GM12878 (cell line): Measurements from ENCODE around the gene TRAFD1. TPM values are rescaled to one million over a fixed set of nuclear protein-coding genes. Genes with fewer than 3 reads are reported as not detected.

Source experiments
- ATAC-seq: fragments of 200-7000 bp; cut with Tn5 transposase; 3 replicates; pipeline ENCODE4 v1.9.1; 2020; ENCODE audit warnings: mild to moderate bottlenecking, moderate library complexity
- BruUV-seq: library from RNA; stranded (reverse); fragments of 400-500 nt; replicated peaks from 2 replicates; lab custom pipeline; 2021; lab: Mats Ljungman, UMichigan
- CTCF ChIA-PET: fragments of 300-600 bp; sonication (Branson Sonifier 250); formaldehyde crosslinking; extraction: SDS; loops from one replicate; lab custom pipeline; 2021; ENCODE audit warnings: inconsistent platforms; lab: Yijun Ruan, JAX
- POLR2A ChIA-PET: fragments of 350-600 bp; formaldehyde crosslinking; extraction: SDS; loops from one replicate; lab custom pipeline; 2021; ENCODE audit warnings: inconsistent platforms; lab: Charles Lee
- RAD21 ChIA-PET: fragments of 300-600 bp; sonication (Branson Sonifier 250); formaldehyde crosslinking; loops from one replicate; lab custom pipeline; 2023; ENCODE audit warnings: antibody characterized with exemption; ENCODE audit not compliant: unreplicated experiment; lab: Charles Lee
- SMC1A ChIA-PET: fragments of 300-600 bp; sonication (Branson Sonifier 250); formaldehyde crosslinking; loops from one replicate; lab custom pipeline; 2023; ENCODE audit not compliant: unreplicated experiment, uncharacterized antibody; lab: Charles Lee
- DNase-seq: peaks from one replicate; pipeline ENCODE4 v3.0.0-alpha.2; 2011; ENCODE audit warnings: low read depth, low spot score
- FAIRE-seq: peaks from 3 replicates; lab custom pipeline; 2011; peaks lifted over from hg19 to GRCh38; lab: Jason Lieb, UNC
- H2AFZ ChIP-seq: 2 replicates; pipeline ENCODE4 v1.6.0; 2011; ENCODE audit warnings: low read depth, low read length, control low read depth; ENCODE audit not compliant: control insufficient read depth
- H3K27ac ChIP-seq: 2 replicates; pipeline ENCODE4 v1.5.1; 2011; ENCODE audit warnings: control low read depth; ENCODE audit not compliant: control insufficient read depth, insufficient read depth
- H3K27me3 ChIP-seq, 2 experiments: replicated peaks in 1 of 2; 2 replicates each; pipeline versions ENCODE4 v1.6.0 to v1.6.1; 2011; ENCODE audit warnings: low read length in 1 of 2; ENCODE audit not compliant: control insufficient read depth in 2 of 2, insufficient read depth in 2 of 2
- H3K36me3 ChIP-seq, 2 experiments: 2 replicates each; pipeline ENCODE4 v1.5.1; 2011; ENCODE audit warnings: low read length in 1 of 2; ENCODE audit not compliant: control insufficient read depth in 2 of 2, insufficient read depth in 2 of 2
- H3K4me1 ChIP-seq: 2 replicates; pipeline ENCODE4 v1.6.1; 2011; ENCODE audit warnings: mild to moderate bottlenecking, low read length, moderate library complexity, mixed read lengths; ENCODE audit not compliant: control insufficient read depth, insufficient read depth
- H3K4me2 ChIP-seq: 2 replicates; pipeline ENCODE4 v1.6.0; 2011; ENCODE audit warnings: control low read depth; ENCODE audit not compliant: control insufficient read depth, insufficient read depth
- H3K4me3 ChIP-seq: fragments of 200-600 bp; sonication (generic); 2 replicates; pipeline ENCODE4 v1.5.1; 2016
- H3K79me2 ChIP-seq: 2 replicates; pipeline ENCODE4 v1.6.0; 2011; ENCODE audit warnings: low read length; ENCODE audit not compliant: control insufficient read depth, insufficient read depth
- H3K9ac ChIP-seq: 2 replicates; pipeline ENCODE4 v1.8.0; 2011; ENCODE audit warnings: low read length, control low read depth, mixed read lengths; ENCODE audit not compliant: control insufficient read depth, insufficient read depth
- H3K9me3 ChIP-seq: replicated peaks from 3 replicates; pipeline ENCODE4 v1.5.1; 2011; ENCODE audit warnings: mild to moderate bottlenecking, low read length; ENCODE audit not compliant: control insufficient read depth, insufficient read depth
- H4K20me1 ChIP-seq: 2 replicates; pipeline ENCODE4 v1.6.0; 2011; ENCODE audit not compliant: control insufficient read depth, insufficient read depth
- BCL3 ChIP-seq: IDR thresholded peaks from 2 replicates; pipeline ENCODE4 v1.6.1; 2011; ENCODE audit warnings: borderline replicate concordance, low read depth, mild to moderate bottlenecking, moderate library complexity, low read length; ENCODE audit not compliant: insufficient read depth, poor library complexity, severe bottlenecking
- CHD4 ChIP-seq: fragments of 200-600 bp; sonication (generic); IDR thresholded peaks from 2 replicates; pipeline ENCODE4 v1.6.1; 2016; ENCODE audit warnings: mild to moderate bottlenecking
- CREM ChIP-seq: IDR thresholded peaks from 2 replicates; pipeline ENCODE4 v1.6.1; 2014; ENCODE audit warnings: antibody characterized with exemption, low read depth
- E2F4 ChIP-seq: IDR thresholded peaks from 2 replicates; pipeline ENCODE4 v1.6.1; 2012; ENCODE audit warnings: low read depth, low read length, improper control_type of control experiment
- ETV6 ChIP-seq, 2 experiments: fragments of 450-650 bp in 1 of 2; IDR thresholded peaks in 1 of 2; conservative IDR thresholded peaks in 1 of 2; 2 replicates each; pipeline ENCODE4 v1.6.1; 2014; ENCODE audit warnings: antibody characterized with exemption in 1 of 2, borderline replicate concordance in 1 of 2, low read depth in 1 of 2, mild to moderate bottlenecking in 1 of 2, moderate library complexity in 1 of 2
- FOS ChIP-seq: IDR thresholded peaks from 3 replicates; pipeline ENCODE4 v1.6.1; 2011; ENCODE audit warnings: borderline replicate concordance; ENCODE audit not compliant: insufficient read length; ENCODE audit errors: extremely low read depth
- GABPA ChIP-seq: IDR thresholded peaks from 2 replicates; pipeline ENCODE4 v1.6.1; 2014; ENCODE audit warnings: antibody characterized with exemption, low read depth, mild to moderate bottlenecking, inconsistent platforms
- HDGF ChIP-seq: fragments of 450-650 bp; IDR thresholded peaks from 2 replicates; pipeline ENCODE4 v1.6.1; 2016; ENCODE audit warnings: antibody characterized with exemption
- MAX ChIP-seq: IDR thresholded peaks from 2 replicates; pipeline ENCODE4 v1.6.1; 2012; ENCODE audit warnings: low read depth, low read length, improper control_type of control experiment
- NFYB ChIP-seq: IDR thresholded peaks from 2 replicates; pipeline ENCODE4 v1.6.1; 2011; ENCODE audit warnings: low read depth, mild to moderate bottlenecking, low read length, improper control_type of control experiment, moderate library complexity; ENCODE audit not compliant: insufficient read depth
- NR2C1 ChIP-seq: fragments of 450-650 bp; IDR thresholded peaks from 2 replicates; pipeline ENCODE4 v1.6.1; 2017; ENCODE audit warnings: antibody characterized with exemption, mild to moderate bottlenecking, moderate library complexity
- NRF1 ChIP-seq: conservative IDR thresholded peaks from 2 replicates; pipeline ENCODE4 v1.6.1; 2011; ENCODE audit warnings: mild to moderate bottlenecking, low read depth, low read length, improper control_type of control experiment
- SMC3 ChIP-seq: IDR thresholded peaks from 2 replicates; pipeline ENCODE4 v1.6.1; 2011; ENCODE audit warnings: low read length, improper control_type of control experiment, borderline replicate concordance
- SPI1 ChIP-seq: IDR thresholded peaks from 2 replicates; pipeline ENCODE4 v1.6.1; 2011; ENCODE audit warnings: low read depth, mild to moderate bottlenecking, low read length, moderate library complexity, borderline replicate concordance; ENCODE audit not compliant: insufficient read depth
- TCF3 ChIP-seq: IDR thresholded peaks from 2 replicates; pipeline ENCODE4 v1.6.1; 2012; ENCODE audit warnings: low read depth, mild to moderate bottlenecking, low read length, borderline replicate concordance; ENCODE audit not compliant: insufficient read depth
- ZBTB33 ChIP-seq: fragments of 450-650 bp; IDR thresholded peaks from 2 replicates; pipeline ENCODE4 v1.6.1; 2017; ENCODE audit warnings: mild to moderate bottlenecking
- ZNF217 ChIP-seq: fragments of 450-650 bp; IDR thresholded peaks from 2 replicates; pipeline ENCODE4 v1.6.1; 2017; ENCODE audit warnings: antibody characterized with exemption, mild to moderate bottlenecking
- WGBS: methylation state at CpG from one replicate; pipeline ENCODE4 v1.1.6; 2016; ENCODE audit warnings: low lambda C conversion rate; ENCODE audit not compliant: insufficient replicate concordance, insufficient coverage; ENCODE audit errors: missing lambda C conversion rate; 5-methylcytosine and 5-hydroxymethylcytosine counted together
- in situ Hi-C: fragments of 300-500 bp; cut with MboI; formaldehyde crosslinking; loops from 9 replicates; pipeline ENCODE4 v1.14.3; 2018; ENCODE audit warnings: mixed read lengths
- intact Hi-C: fragments of 100-400 bp; cut with micrococcal nuclease; formaldehyde crosslinking; loops from one replicate; pipeline ENCODE4 v1.14.2; 2022; ENCODE audit not compliant: unreplicated experiment
- polyA plus RNA-seq, 11 experiments: library from polyadenylated mRNA; depleted of rRNA in 4 of 11; unstranded in 6 of 11; stranded (reverse) in 5 of 11; fragments of >200 nt; fragmentation: Nextera tagmentation in 4 of 11; fragmentation: Illumina TruSeq in 1 of 11; extraction: Ambion mirVana in 4 of 11; extraction: Trizol in 1 of 11; gene quantifications; 1 replicate in 1 of 11; 2 replicates in 10 of 11; pipeline versions ENCODE4 v1.2.1 to v1.2.3, GENCODE V29; 2011 to 2016; ENCODE audit warnings: inconsistent platforms in 2 of 11, missing spikeins in 2 of 11, low read depth in 1 of 11
- total RNA-seq, 4 experiments: library from RNA; depleted of rRNA in 3 of 4; stranded (reverse); fragments of >200 nt in 3 of 4; fragmentation: Illumina TruSeq in 1 of 4; extraction: Trizol in 1 of 4; gene quantifications; 2 replicates each; pipeline versions ENCODE4 v1.2.1 to v1.2.3, GENCODE V29; 2013 to 2021

TRAFD1 gene
- total and polyA plus RNA-seq, 10 of the 15 experiments (the other 5 are each of a cell fraction or from before 2014, with no cell fraction given), result 37.2 to 55.5 (median 46.2) TPM

- FAIRE-seq, result no peak
- Histone ChIP-seq H3K36me3 (peaks cover 13 to 49% of the 10 kb centered on the region in 2 experiments), H2AFZ (no peak overlapping the region), H3K4me1 (no peaks in the 10 kb centered on the region), H3K27ac (no peak overlapping the region), H3K4me3 (no peak overlapping the region), H4K20me1 (no peaks in the 10 kb centered on the region), H3K79me2 (no peaks in the 10 kb centered on the region), H3K27me3 (no peaks in the 10 kb centered on the region), H3K9ac (no peak overlapping the region), H3K4me2 (no peak overlapping the region), H3K9me3 (no peaks in the 10 kb centered on the region)
- TF ChIP-seq NR2C1, result no peak
- no peak for TF ChIP-seq E2F4
- TF ChIP-seq ZBTB33, result no peak
- TF ChIP-seq CHD4, result no peak
- TF ChIP-seq SMC3, result no peak
- no peak for TF ChIP-seq CREM
- TF ChIP-seq ZNF217, result no peak
- TF ChIP-seq TCF3, result no peak
- no peak for TF ChIP-seq ETV6 (conservative IDR thresholded peaks at IDR 0.05 in 1 of 2, IDR thresholded peaks at IDR 0.05 in 1 of 2; ENCODE audit: borderline replicate concordance in 1 of 2, low read depth in 1 of 2)
- TF ChIP-seq MAX, result no peak
- TF ChIP-seq HDGF, result no peak
- TF ChIP-seq FOS, result no peak
- no peak for TF ChIP-seq NRF1
- TF ChIP-seq NFYB, result no peak
- TF ChIP-seq SPI1, result no peak
- TF ChIP-seq GABPA, result no peak
- no peak for TF ChIP-seq BCL3
- ChIA-PET CTCF (interaction anchor here (1.4 to 11.1 kb wide), 3 partner anchors 13 to 215 kb away, joined by 4 to 140 read pairs (median 8); no protein-coding TSS in a partner anchor), SMC1A (interaction anchor here (1.0 to 1.5 kb wide), 3 partner anchors 65 to 215 kb away, joined by 3 to 4 read pairs (median 4); no protein-coding TSS in a partner anchor), RAD21 (interaction anchor here (1.0 to 1.5 kb wide), 2 partner anchors 190 to 255 kb away, joined by 3 to 11 read pairs; no protein-coding TSS in a partner anchor), POLR2A (no interaction called here)
- intact Hi-C loops (no loop called here), in situ Hi-C loops (loop anchor here (5.0 kb wide), 1 partner anchor 191 kb away; no protein-coding TSS in a partner anchor)
- BruUV-seq, result no TSS peak
- no peak for DNase-seq
- ATAC-seq, result no peak
- 90% methylated on average over 9 of the region's 9 CpGs for WGBS
Observed at GRCh38 chr12:112196196-112196875, 71.0 kb downstream of the TRAFD1 start.
